Measurements from ENCODE around the gene SRPK3. TPM values are rescaled to one million over a fixed set of nuclear protein-coding genes. Genes with fewer than 3 reads are reported as not detected.

The SRPK3 gene
- total RNA-seq, 1 experiment from 2014 or later, result 1.6 TPM

DNA sequence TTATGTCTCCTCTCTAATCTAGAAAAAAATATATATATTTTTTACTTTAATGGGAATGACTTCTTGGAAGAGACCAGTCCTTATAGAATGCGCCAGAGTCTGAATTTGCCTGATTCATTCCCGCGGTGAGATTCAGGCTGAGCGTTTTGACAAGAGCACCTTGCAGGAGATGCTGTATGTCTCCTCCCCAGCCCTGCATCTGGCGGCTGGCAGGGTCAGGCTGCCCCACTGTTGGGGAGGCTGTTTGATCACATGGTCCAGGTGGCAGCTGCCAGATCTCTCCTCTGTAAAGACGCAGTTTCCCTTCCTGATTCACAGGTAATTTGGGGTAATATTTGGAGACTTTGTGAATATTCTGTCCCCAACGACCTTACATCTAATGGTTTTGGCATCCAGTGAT, 39.8 kb downstream of the SRPK3 start:
- no peaks in the 10 kb centered on the region for H3K9me3 ChIP-seq (ENCODE audit: control insufficient read depth, insufficient read depth, low read depth, low read length)
- peaks cover 30% of the 10 kb centered on the region for H3K4me1 ChIP-seq (ENCODE audit: control insufficient read depth, insufficient read depth, low read length)
- H3K4me3 ChIP-seq (ENCODE audit: low read depth in 2 of 2, low read length in 2 of 2), result no peak overlapping the region
- H3K36me3 ChIP-seq (ENCODE audit: control insufficient read depth, insufficient read depth, low read length), result no peaks in the 10 kb centered on the region
- ChIA-PET CTCF (interaction anchor here (0.7 kb wide), 1 partner anchor 37 kb away, joined by 4 read pairs; no protein-coding TSS in a partner anchor), POLR2A (no interaction called here)
- in situ Hi-C loops (cut with HindIII; ENCODE audit: low pct_unique_long_range_greater_than_20kb, low sequenced_read_pairs) (no loop called here), intact Hi-C loops (cut with micrococcal nuclease; ENCODE audit: unreplicated experiment) (no loop called here)
- DNase-seq (ENCODE audit: low read depth, low spot score) (no peak), ATAC-seq (no peak)
- no peaks in the 10 kb centered on the region for H3K27me3 ChIP-seq (ENCODE audit: control insufficient read depth, insufficient read depth, low read length)
- TF ChIP-seq, protein P1, sequence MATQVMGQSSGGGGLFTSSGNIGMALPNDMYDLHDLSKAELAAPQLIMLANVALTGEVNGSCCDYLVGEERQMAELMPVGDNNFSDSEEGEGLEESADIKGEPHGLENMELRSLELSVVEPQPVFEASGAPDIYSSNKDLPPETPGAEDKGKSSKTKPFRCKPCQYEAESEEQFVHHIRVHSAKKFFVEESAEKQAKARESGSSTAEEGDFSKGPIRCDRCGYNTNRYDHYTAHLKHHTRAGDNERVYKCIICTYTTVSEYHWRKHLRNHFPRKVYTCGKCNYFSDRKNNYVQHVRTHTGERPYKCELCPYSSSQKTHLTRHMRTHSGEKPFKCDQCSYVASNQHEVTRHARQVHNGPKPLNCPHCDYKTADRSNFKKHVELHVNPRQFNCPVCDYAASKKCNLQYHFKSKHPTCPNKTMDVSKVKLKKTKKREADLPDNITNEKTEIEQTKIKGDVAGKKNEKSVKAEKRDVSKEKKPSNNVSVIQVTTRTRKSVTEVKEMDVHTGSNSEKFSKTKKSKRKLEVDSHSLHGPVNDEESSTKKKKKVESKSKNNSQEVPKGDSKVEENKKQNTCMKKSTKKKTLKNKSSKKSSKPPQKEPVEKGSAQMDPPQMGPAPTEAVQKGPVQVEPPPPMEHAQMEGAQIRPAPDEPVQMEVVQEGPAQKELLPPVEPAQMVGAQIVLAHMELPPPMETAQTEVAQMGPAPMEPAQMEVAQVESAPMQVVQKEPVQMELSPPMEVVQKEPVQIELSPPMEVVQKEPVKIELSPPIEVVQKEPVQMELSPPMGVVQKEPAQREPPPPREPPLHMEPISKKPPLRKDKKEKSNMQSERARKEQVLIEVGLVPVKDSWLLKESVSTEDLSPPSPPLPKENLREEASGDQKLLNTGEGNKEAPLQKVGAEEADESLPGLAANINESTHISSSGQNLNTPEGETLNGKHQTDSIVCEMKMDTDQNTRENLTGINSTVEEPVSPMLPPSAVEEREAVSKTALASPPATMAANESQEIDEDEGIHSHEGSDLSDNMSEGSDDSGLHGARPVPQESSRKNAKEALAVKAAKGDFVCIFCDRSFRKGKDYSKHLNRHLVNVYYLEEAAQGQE (IDR thresholded peaks at IDR 0.05; ENCODE audit: insufficient read depth in 1 of 2, low read depth in 2 of 2, low read length in 1 of 2), result no peak
- TF ChIP-seq, protein P2, sequence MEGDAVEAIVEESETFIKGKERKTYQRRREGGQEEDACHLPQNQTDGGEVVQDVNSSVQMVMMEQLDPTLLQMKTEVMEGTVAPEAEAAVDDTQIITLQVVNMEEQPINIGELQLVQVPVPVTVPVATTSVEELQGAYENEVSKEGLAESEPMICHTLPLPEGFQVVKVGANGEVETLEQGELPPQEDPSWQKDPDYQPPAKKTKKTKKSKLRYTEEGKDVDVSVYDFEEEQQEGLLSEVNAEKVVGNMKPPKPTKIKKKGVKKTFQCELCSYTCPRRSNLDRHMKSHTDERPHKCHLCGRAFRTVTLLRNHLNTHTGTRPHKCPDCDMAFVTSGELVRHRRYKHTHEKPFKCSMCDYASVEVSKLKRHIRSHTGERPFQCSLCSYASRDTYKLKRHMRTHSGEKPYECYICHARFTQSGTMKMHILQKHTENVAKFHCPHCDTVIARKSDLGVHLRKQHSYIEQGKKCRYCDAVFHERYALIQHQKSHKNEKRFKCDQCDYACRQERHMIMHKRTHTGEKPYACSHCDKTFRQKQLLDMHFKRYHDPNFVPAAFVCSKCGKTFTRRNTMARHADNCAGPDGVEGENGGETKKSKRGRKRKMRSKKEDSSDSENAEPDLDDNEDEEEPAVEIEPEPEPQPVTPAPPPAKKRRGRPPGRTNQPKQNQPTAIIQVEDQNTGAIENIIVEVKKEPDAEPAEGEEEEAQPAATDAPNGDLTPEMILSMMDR (IDR thresholded peaks at IDR 0.05), result no peak
- TF ChIP-seq SIN3A (IDR thresholded peaks at IDR 0.05; ENCODE audit: borderline replicate concordance, insufficient read depth, low read depth, low read length), result no peak
- no peak for TF ChIP-seq POLR2AphosphoS5 (IDR thresholded peaks at IDR 0.05; ENCODE audit: low read depth, low read length)
- TF ChIP-seq TCF7L2 (IDR thresholded peaks at IDR 0.05; ENCODE audit: low read depth, low read length), result no peak
- BruUV-seq (replicated peaks), result no TSS peak
- 0 out of 2 replicates have a peak overlapping the region, but pooled peaks have one; percentile 23 for H3K27ac ChIP-seq (ENCODE audit: low read length)

DNA sequence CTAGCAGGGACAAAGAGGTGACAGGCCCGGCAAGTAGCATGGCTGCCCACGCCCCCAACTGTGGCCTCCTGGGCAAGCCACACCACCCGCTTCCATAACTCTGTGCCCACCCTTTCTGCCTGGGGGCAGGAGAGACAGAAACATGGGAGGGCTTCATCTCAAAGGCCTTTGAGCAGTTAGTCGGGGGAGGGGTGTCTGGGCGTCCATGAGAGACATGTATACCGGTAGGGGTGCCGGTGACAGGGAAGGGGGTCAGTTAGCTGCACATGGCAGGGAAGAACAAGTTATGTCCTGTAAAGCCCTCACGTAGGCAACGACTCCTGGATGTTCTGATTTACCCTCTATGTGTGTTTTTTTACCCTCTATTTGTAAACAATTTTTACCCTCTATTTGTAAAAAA, 40.2 kb downstream of the SRPK3 start:
- DNase-seq (ENCODE audit: low read depth, low spot score) (no peak), ATAC-seq (no peak)
- TF ChIP-seq, protein P2 (IDR thresholded peaks at IDR 0.05), result no peak
- TF ChIP-seq SIN3A (IDR thresholded peaks at IDR 0.05; ENCODE audit: borderline replicate concordance, insufficient read depth, low read depth, low read length) (no peak), POLR2AphosphoS5 (IDR thresholded peaks at IDR 0.05; ENCODE audit: low read depth, low read length) (no peak)
- no peaks in the 10 kb centered on the region for H3K9me3 ChIP-seq (ENCODE audit: control insufficient read depth, insufficient read depth, low read depth, low read length)
- in situ Hi-C loops (cut with HindIII; ENCODE audit: low pct_unique_long_range_greater_than_20kb, low sequenced_read_pairs) (no loop called here), intact Hi-C loops (cut with micrococcal nuclease; ENCODE audit: unreplicated experiment) (no loop called here)
- H3K27me3 ChIP-seq (ENCODE audit: control insufficient read depth, insufficient read depth, low read length), result no peaks in the 10 kb centered on the region
- POLR2A ChIA-PET, result no interaction called here
- H3K4me3 ChIP-seq (ENCODE audit: low read depth in 2 of 2, low read length in 2 of 2), result no peak overlapping the region
- peaks cover 30% of the 10 kb centered on the region for H3K4me1 ChIP-seq (ENCODE audit: control insufficient read depth, insufficient read depth, low read length)
- no peak overlapping the region for H3K27ac ChIP-seq (ENCODE audit: low read length)
- no TSS peak for BruUV-seq (replicated peaks)
- CTCF ChIA-PET, result no interaction called here
- no peaks in the 10 kb centered on the region for H3K36me3 ChIP-seq (ENCODE audit: control insufficient read depth, insufficient read depth, low read length)

Measured in Panc1 (cell line).